ENCODE results near the gene POLR3GL.
"Not testable (repeated sequence)": the region's sequence is repeated elsewhere in the genome, so short reads cannot be mapped to it uniquely, and the experiment has no call there.

Gene POLR3GL

DNA sequence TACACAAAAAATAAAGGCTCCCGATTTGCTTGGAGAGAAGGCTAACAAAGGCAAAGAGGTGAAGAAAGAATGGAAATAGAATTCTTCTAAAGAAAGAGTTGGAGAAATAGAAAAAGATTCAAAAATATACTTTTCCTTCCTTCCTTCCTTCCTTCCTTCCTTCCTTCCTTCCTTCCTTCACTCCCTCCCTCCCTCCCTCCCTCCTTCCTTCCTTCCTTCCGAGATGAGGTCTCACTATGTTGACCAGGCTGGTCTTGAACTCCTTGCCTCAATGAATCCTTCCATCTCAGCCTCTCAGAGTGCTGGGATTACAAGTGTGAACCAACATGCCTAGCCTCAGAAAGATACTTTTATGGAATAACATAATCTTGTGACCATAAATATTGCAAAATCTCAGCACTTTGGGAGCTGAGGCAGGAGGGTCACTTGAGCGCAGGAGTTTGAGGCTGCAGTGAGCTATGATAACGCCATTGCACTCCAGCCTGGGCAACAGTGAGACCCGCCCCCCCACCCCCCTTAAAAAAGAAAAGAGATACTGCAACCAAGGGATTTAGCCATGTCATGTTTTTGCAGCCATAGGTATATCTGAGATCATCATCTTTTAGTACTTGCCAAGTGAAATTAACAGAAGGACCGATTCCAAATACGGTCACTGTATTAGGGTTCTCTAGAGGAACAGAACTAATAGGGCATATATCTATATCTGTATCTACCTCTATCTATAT lies 58.1 kb downstream of the POLR3GL start:
- no peak for TF ChIP-seq YY1 (IDR thresholded peaks at IDR 0.05; ENCODE audit: insufficient read depth, insufficient read length)
- TF ChIP-seq SUZ12 (IDR thresholded peaks at IDR 0.05; ENCODE audit: extremely low read depth, insufficient read depth, insufficient read length), result no peak
- TF ChIP-seq ZNF274 (IDR thresholded peaks at IDR 0.05; ENCODE audit: low read depth, low read length), result no peak
- DNase-seq (ENCODE audit: low read depth, low spot score), result no peak
- H3K9ac ChIP-seq (ENCODE audit: insufficient read length, low read depth), result no peak overlapping the region
- no peaks in the 10 kb centered on the region for H3K9me3 ChIP-seq (ENCODE audit: insufficient read depth, low read length)
- H3K36me3 ChIP-seq (ENCODE audit: insufficient read depth, insufficient read length, low read length), result no peaks in the 10 kb centered on the region
- H3K27me3 ChIP-seq (ENCODE audit: insufficient read depth, insufficient read length), result no peaks in the 10 kb centered on the region
- no peak overlapping the region for H3K4me3 ChIP-seq (ENCODE audit: insufficient read length, low read depth)
- no peaks in the 10 kb centered on the region for H3K4me1 ChIP-seq (ENCODE audit: insufficient read depth, insufficient read length)

DNA sequence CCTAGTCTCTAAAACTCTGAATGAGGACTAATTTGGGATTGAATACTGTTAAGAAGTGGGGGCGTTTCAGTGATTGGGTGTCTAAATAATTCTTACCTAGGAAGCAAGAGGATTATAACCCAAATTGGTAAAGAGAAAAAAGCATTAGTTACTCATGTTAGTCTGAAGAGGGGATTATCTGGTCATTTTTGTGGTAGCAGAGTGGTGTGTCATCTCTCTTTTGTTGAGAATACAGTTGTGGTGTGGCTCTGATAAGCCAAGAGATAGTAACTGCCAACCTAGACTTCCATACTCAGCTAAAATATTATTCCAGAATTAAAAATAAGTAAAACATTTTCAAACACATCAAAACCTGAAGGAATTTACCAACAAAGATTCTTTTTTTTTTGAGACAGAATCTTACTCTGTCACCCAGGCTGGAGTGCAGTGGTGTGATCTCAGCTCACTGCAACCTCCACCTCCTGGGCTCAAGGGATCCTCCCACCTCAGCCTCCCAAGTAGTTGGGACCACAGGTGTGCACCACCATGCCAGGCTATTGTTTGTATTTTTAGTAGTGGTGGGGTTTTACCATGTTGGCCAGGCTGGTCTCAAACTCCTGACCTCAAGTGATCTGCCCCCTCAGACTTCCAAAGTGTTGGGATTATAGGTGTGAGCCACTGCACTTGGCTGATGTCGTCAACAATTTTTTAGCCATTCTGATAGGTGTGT lies 61.5 kb downstream of the POLR3GL start:
- not testable (repeated sequence) for H3K27me3 ChIP-seq (ENCODE audit: insufficient read depth, insufficient read length); H3K9me3 ChIP-seq (ENCODE audit: insufficient read depth, low read length); H3K4me1 ChIP-seq (ENCODE audit: insufficient read depth, insufficient read length); H3K9ac ChIP-seq (ENCODE audit: insufficient read length, low read depth); H3K4me3 ChIP-seq (ENCODE audit: insufficient read length, low read depth); DNase-seq (ENCODE audit: low read depth, low spot score); H3K36me3 ChIP-seq (ENCODE audit: insufficient read depth, insufficient read length, low read length)

DNA sequence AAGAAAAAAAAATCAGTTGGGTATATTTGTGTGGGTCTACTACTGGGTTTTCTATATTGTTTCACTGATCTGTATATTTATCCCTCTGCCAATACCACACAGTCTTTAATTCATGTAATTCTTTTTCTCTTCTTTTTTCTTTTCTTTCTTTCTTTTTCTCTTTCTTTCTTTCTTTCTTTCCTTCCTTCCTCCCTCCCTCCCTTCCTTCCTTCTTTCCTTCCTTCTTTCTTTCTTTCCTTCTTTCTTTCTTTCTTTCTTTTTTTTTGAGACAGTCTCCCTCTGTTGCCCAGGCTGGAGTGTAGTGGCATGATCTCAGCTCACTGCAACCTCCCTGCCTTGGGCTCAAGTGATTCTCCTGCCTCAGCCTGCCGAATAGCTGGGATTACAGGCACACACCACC lies 62.2 kb downstream of the POLR3GL start:
- H3K9ac ChIP-seq (ENCODE audit: insufficient read length, low read depth); H3K27me3 ChIP-seq (ENCODE audit: insufficient read depth, insufficient read length); DNase-seq (ENCODE audit: low read depth, low spot score); H3K36me3 ChIP-seq (ENCODE audit: insufficient read depth, insufficient read length, low read length); H3K4me3 ChIP-seq (ENCODE audit: insufficient read length, low read depth); H3K9me3 ChIP-seq (ENCODE audit: insufficient read depth, low read length); H3K4me1 ChIP-seq (ENCODE audit: insufficient read depth, insufficient read length): not testable (repeated sequence)
